GM19452 (cell line): ENCODE data around the gene PARP15.
"Not testable (repeated sequence)": the region's sequence is repeated elsewhere in the genome, so short reads cannot be mapped to it uniquely, and the experiment has no call there.

Experiments used
- ATAC-seq: cut with Tn5 transposase; IDR thresholded peaks from one replicate; pipeline ENCODE4 v1.9.1; 2021; ENCODE audit not compliant: unreplicated experiment

Gene PARP15

DNA sequence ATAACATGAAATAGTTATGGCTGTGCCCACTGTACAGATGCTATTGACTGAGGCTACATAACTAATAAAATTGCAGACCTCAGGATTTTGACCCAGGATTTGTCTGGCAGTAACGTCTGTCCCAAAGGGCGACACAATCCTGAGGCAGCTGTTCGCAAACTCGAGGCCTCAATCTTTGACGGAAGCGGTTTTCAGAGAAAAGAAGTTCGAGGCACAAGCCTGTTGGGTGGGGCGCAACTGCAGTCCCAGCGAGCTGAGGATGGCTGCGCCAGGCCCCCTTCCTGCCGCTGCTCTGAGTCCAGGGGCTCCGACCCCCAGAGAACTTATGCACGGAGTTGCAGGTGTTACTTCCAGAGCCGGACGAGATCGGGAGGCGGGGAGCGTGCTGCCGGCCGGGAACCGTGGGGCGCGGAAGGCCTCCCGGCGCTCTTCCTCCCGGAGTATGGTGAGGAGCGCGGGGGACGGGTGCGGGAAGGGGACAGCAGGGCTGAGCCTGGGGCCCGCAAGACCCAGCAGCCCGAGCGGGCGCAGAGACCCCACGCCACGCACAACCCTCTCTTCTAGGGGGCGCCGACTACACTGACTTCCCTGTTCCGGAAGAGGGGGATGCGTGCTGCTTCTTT, at the start of gene PARP15:
Gene PARP15, plus strand, starts transcription at position 242 of the 623 bp plus-strand sequence. Its CDS starts 18 bp downstream, at position 260.
- ATAC-seq = no peak

DNA sequence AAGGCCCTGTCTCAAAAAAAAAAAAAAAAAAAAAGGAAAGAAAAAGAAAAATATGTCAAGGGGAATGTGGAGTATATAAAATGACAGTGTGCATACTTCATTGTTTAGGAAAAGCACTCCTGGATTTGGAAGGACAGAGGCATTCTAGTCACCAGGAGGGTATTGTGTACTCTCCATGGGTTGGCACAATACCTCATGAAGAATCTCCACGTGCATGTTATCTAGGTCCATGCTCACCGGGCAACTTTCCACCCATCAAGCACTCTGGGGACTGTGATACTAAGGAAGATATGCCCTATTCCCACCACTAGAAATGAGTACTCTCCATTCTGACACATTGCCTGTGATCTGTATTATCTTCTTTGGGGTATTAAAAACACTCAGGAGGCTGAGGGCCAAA, 47.3 kb upstream of the PARP15 start:
- no peak for ATAC-seq

DNA sequence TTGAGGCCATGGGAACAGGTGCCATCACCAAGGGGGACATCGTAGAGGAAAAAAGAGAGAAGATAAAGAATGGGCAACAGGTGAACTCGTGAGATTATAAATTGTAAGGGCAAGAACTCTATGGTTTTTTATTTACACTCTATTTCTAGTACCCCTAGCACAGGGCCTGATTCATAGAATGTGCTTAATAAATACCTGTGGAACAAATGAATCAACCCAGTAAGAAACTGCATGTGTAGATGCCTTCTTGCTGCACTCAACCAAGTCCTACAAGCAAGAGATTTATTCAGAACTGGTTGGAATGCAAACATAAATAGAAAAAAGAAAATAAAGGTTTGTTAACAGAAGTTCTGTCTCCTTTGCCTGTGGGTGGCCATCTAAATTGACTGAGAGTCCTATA, 44.0 kb upstream of the PARP15 start:
- ATAC-seq = no peak

DNA sequence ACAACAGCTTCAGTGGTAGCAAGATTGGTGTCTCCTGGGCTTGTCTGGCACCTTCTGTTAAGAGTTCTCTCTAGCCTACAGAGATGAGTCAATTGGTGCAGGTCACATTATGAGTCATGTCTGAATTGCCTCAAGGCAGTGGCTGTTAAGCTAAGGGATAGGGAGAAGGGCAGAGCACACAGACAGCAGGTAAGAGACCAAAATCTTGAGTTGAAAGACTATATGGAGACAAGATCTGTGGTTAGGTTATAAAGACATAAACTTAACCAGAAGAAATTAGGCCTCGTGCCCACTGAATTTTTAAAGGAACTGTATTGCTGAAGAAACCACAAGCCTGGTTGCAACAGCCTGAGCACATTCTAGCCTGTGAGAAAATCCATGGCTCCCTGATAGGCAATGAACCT, 43.5 kb upstream of the PARP15 start:
- peak; percentile 100 for ATAC-seq

DNA sequence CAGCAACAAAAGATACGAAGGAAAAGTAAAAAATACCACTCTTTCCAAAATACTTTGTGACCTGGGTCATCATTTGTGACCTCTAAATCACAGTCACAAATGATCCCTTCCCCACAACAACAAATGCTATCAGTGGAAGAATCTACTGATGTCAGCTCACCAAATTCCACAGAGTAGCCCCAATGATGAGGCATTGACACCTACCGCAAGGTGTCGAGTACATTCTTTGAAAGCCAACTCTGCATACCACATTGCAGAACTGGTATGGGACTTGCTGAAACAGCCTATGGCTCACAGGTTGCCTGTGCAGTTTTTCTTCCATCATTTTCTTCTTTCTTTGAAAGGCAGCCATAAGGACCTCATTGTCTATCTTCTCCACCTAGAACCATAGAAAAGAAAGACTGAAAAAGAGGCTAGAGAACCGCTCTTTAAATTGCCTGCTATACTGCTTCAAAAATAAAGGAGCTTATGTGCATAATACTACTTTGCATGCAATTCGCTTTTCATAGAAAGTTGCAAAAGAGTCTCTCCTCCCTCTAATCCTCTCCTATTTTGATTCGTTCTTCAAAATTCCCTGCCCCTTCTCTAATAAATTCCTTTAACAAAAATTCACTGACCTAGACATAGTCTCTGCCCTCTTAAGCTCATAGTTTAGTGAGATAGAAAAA, 41.4 kb upstream of the PARP15 start:
- ATAC-seq = no peak

DNA sequence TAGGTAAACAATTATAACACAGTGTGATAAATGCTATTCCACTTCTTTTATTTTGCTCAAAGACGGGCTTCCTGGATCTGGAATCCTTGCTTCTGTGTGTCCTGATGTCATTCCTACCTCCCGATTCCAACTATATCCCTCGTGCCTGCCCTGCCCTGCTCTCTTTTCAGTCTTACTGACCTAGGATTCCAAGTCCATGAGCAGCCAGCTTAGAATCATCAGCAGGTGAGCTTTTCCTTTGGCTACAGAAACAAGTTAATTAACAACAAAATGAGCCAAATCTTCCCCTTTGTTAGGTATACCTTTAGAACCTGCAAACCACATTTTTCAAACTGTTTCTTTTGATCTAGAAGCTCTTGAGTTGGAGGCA, 40.8 kb upstream of the PARP15 start:
- ATAC-seq = no peak

DNA sequence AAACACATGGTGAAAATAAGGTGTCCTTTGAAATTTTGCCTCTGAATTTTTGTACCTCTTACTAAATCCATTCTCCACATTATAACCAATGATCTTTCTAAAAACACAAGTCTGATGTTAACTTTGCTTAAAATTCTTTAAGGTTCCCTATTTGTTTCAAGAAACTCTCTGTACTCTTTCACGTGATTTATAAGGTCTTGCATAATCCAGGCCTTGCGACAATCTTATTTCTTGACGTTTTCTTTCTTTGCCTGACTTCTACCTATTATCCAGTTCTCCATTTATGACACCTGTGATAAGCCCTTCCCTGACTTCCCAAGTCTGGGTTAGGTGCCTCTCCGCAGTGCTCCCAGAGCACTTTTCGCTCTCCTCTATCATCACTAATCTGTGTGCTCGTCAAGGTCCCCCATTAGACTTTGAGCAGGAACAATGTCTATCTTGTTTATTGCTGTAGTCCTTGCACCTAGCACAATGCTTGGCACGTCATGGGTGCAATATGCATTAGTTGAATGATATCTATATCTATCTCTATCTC, 38.4 kb upstream of the PARP15 start:
- ATAC-seq = no peak

DNA sequence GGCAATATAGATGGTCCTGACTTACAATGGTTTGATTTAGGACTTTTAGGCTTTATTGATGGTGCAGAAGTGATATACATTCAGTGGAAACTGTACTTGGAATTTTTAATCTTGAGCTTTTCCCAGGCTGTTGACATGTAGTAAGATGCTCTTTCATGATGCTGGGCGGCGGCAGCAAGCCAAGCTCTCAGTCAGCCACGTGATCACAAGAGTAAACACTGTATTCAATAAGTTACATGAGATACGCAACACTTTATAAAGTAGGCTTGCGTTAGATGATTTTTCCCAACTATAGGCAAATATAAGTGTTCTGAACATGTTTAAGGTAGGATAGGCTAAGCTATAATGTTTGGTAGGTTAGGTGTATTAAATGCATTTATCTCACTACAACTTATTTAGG, 31.3 kb upstream of the PARP15 start:
- ATAC-seq = no peak

DNA sequence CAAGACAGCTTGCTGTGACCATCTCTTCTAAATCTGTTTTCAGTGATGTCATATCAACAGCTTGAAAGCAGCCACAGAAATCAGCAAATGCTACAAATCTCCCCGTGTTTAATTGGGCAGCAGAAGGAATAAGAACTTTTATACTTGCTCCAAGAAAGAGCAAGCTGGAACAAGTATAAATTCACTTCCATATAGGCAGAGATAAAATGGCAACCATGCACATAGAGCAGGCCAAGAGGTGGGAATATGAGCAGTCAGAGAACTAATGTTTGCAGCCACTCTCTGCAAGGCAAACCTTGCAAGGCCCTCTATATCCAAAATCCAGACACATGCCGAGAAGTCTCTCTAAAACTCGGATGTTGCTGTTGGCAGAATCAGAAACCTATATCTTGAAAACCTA, 29.4 kb upstream of the PARP15 start:
- ATAC-seq = no peak

DNA sequence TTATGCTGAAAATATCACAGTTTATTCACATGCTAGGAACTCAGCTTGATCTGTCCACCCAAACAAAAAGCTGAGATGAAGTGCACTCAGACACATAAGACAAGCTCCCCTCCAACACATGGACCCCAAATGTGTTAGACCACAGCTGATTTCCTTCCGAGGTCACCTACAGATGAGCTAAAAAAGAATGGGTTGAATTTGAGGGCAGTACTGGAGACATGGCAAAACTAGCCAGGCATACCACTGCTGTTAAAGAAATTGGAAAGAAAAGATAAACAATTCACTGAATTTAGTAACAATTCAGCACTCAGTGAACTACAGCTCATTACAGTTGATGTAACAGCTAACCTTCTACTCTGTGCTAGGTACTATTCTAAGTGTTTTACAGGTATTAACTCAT, 28.8 kb upstream of the PARP15 start:
- no peak for ATAC-seq

DNA sequence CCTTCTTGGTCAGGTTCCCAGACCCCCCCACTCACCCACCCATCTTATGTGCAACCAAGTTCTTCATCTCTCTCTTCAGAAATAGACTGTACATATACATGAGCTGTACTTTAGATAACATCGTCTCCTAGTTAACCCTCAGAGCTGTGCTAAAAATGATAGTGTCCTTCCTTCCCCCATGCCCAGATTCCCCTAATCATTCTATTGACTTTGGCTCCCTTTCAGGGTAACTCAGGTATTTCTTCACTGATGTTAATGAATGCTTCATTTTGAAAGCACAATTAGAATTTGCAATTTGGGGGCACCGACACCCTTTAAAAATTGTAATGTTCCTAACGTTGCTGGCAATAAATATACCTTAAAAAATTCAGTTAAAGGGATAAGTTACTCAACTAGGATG, 24.3 kb upstream of the PARP15 start:
- no peak for ATAC-seq

DNA sequence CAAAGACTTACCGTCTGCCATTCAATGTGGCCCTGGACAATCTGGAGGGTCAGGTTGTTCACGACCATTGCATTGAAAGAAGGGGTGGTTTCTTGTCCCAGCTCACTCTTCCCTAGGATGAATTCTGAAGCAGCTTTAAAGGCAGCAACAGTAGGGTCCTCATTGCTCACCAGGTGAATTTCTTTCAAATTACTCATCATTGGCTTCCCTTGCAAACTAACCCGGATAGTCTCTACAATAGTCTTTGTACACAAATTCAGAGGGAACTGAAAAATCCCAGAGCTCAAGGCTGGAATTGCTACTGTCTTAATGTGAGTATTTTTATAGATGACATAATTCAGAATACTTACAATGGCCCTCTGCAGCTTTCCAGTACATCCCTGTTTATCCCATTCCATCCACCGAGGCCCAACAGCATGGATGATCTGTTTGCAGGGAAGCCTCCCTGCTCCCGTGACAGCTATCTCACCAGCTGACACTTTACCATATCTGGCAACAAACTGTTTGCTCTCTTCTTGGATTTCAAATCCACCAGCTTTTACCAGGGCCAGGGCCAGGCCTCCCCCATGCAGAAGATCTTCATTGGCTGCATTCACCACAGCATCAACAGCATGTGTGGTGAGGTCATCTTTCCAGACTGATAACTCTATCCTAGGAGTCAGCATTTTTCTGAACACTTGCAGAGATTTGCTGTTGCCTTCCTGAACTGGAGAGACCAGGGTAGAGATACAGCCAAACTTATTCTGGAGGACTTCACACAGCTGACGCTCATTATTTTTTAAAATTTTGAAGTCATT, 22.0 kb upstream of the PARP15 start:
- no peak for ATAC-seq

DNA sequence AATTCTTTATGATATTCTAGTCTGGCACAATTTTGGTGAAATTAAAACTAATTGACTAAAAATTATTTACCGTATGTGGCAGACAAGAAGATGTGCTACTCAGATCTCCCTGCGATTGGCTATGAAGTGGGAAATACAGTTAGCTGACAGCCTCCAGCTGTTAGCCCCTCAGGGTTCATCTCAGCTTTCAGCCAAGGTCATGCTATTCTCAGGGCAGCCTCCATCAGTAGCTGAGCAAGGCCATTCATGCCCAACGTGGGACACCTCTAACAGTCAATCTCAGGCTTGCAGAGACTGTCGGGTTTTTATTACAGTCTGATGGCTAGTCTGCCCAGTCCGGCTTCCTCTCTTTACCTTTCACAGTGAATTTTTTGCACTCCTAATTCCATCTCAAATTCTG, 20.1 kb upstream of the PARP15 start:
- ATAC-seq = no peak

DNA sequence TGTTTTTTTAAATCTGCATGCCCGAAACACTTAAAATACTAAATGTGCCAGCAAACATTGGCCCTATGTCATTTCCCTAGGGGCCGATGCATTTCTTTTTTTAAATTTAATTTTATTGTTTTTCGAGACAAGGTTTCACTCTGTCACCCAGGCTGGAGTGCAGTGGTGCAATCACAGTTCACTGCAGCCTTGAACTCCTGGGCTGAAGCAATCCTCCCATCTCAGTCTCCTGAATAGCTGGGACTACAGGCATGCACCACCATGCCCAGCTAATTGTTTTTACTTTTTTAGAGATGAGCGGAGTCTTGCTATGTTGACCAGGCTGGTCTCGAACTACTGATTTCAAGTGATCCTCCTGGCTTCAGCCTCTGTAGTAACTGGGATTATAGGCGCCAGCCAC, 18.8 kb upstream of the PARP15 start:
- no peak for ATAC-seq

DNA sequence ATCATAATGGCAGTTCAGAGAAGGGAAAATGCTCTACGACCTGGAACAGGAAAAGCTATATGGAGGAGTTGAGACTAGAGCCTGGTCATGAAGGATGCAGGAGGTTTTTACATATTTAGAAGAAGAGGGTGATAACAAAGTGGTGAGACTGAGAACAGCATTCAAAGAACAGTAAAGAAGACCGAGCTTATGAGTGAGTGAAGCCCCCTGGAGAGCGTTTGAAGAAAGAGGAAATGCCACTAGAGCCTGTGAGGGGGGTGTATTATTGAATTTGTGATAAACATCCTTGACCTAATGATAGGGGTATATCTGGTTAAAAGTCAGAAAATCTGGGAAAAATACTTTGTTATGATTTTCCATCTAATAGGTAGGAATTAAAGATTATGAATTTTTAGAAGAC, 17.5 kb upstream of the PARP15 start:
- no peak for ATAC-seq

DNA sequence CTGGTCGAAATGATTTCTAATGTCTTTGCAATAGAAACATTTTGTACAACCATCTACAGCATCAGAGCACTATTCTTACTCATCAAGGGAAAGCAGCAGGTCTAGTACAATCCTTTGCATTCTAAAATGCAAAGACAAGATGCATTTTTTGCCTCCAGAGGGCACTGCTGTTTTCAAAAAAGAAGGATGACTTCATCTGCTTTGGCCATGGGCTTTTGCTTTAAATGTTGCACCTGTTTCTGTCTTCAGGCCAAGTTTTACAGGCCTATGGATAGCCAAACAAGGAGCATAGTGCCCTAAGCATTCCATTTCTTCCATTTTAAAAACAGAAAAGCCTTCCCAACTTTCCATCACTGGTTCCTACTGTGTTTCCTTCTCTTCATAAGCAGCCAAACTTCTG, 16.8 kb upstream of the PARP15 start:
- ATAC-seq = no peak

DNA sequence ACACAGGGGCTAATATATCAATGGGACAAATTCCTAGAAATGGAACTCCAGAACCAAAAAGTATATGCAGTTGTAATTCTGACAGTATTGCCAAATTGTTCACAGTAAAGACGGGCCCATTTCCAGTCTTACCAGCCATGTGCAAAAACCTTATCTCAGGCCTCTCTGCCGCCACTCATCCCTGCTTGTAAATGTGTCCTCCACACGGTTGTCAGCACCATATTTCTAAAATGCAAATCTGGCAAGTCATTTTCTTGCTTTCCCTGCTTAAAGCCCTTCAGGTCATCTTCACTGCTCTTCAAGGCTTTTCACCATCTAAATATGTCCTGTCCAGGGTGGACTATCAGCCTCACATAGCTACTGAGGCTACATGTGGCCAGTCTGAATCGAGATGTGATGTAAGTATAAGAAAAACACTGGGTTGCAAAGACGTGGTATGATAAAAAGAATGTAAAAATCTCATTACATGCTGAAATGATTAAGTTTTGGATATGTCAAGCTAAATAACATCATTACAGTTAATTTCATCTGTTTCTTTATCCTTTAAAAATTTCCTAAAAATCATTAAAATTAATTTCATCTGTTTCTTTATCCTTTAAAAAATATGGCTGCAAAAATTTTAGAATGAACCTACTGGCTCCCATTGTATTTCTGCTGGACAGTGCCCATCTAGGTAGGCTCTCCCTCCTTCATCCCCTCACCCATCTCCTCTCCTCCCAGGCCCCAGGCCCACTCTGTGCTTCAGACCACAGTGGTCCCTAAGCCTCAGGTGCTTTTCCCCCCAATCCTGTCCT, 14.3 kb upstream of the PARP15 start:
- no peak for ATAC-seq

DNA sequence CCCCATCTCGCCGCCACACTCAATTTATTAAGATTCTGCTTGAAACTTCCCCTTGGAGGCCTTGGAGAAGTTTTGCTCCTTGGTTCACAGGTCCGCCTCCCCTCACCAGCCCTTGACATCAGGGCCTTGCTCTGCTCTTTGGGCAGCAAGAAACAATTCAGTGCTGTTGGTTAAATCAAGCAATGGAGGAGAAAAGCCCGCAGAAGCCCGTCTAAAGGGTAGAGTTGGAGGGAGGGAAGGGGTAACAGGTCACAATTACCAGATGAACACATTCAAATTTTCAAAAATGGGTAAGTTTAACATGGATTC, 13.8 kb upstream of the PARP15 start:
- ATAC-seq = peak; percentile 13

DNA sequence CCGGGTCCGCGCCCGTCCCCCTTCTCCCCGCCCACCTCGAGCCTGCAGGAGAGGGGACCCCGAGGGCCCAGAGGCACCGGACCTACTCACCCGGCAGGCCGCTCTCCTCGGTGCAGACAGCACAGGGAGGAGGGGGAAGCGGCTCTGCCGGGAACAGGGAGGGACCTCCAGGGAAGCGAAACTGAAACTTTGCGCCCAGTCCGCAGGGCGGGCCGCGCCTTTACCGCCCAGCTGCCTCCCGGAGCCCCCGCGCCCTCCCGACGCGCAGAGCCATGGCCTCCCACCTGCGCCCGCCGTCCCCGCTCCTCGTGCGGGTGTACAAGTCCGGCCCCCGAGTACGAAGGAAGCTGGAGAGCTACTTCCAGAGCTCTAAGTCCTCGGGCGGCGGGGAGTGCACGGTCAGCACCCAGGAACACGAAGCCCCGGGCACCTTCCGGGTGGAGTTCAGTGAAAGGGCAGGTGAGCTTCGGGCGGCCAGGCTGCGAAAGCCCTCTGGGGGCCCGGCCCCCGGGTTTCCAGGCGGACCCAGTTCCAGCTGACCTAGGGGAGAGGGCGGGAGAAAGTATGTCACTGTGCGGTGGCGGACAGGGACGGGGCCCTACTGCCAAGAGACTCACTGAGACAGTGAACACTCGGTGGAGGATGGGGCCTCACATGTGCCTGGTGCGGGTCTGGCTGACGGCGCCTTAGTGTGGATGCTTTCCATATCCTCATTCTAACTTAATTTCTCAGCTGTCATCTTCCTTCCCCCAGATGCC, 13.1 kb upstream of the PARP15 start, which contains the start of the genes DTX3L and PARP9:
Gene DTX3L, plus strand, starts transcription at position 184 of the 758 bp plus-strand sequence. Its CDS starts 89 bp downstream, at position 273.
Gene PARP9, minus strand, starts transcription at position 146 of the 758 bp plus-strand sequence. CDS start 4,680 bp downstream, outside the sequence.
- peak; percentile 81 for ATAC-seq

DNA sequence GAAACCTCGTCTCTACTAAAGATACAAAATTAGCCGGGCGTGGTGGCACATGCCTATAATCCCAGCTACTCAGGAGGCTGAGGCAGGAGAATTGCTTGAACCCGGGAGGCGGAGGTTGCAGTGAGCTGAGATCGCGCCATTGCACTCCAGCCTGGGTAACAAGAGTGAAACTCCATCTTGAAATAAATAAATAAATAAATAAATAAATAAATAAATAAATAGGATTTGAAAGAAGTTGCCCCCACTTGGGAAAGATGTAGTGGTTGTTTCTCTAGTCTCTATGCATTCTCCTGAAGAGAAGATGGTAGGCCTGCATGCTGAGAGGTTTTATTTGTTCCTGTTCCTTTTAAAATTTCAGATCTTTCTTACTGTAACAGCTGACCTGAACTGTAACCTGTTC, 9.3 kb upstream of the PARP15 start:
- ATAC-seq = not testable (repeated sequence)
